Fibroblast of skin of right quadriceps (primary cell): Measurements from ENCODE around the gene SPHKAP.
"Not testable (repeated sequence)": the region's sequence is repeated elsewhere in the genome, so short reads cannot be mapped to it uniquely, and the experiment has no call there.

Source experiments
- DNase-seq: peaks from one replicate; pipeline ENCODE4 v3.0.0-alpha.2; 2013

Gene SPHKAP

GRCh38 chr2:228092056-228092455 lies 89.4 kb downstream of the SPHKAP start:
- DNase-seq: no peak

- no peak for DNase-seq
These were observed 94.9 kb downstream of the SPHKAP start for GRCh38 chr2:228086561-228086960.

- no peak for DNase-seq
These were observed 96.8 kb downstream of the SPHKAP start for GRCh38 chr2:228084717-228085116.

GRCh38 chr2:228083131-228083530 lies 98.4 kb downstream of the SPHKAP start:
- DNase-seq: no peak

GRCh38 chr2:228082571-228082970 lies 98.9 kb downstream of the SPHKAP start:
- DNase-seq: no peak

- no peak for DNase-seq
These were observed 102.3 kb downstream of the SPHKAP start for GRCh38 chr2:228079194-228079593.

- DNase-seq: not testable (repeated sequence)
These were observed 104.8 kb downstream of the SPHKAP start for GRCh38 chr2:228076695-228077094.

GRCh38 chr2:228072669-228073068 lies 108.8 kb downstream of the SPHKAP start:
- DNase-seq: no peak

- DNase-seq: no peak
These were observed 114.2 kb downstream of the SPHKAP start for GRCh38 chr2:228067309-228067708.

GRCh38 chr2:228066126-228066798 lies 115.2 kb downstream of the SPHKAP start:
- DNase-seq: no peak

- DNase-seq: no peak
These were observed 115.8 kb downstream of the SPHKAP start for GRCh38 chr2:228065686-228066085.

GRCh38 chr2:228064796-228065315 lies 116.6 kb downstream of the SPHKAP start:
- no peak for DNase-seq

GRCh38 chr2:228064024-228064423 lies 117.5 kb downstream of the SPHKAP start:
- no peak for DNase-seq

- DNase-seq: peak; percentile 4
These were observed 117.9 kb downstream of the SPHKAP start for GRCh38 chr2:228063558-228063957.

- no peak for DNase-seq
These were observed 121.8 kb downstream of the SPHKAP start for GRCh38 chr2:228059735-228060134.

- DNase-seq: no peak
These were observed 125.0 kb downstream of the SPHKAP start for GRCh38 chr2:228056293-228057097.

- peak; percentile 46 for DNase-seq
These were observed 132.5 kb downstream of the SPHKAP start for GRCh38 chr2:228048838-228049490.

- DNase-seq: no peak
These were observed 140.5 kb downstream of the SPHKAP start for GRCh38 chr2:228040995-228041394.

GRCh38 chr2:228039752-228040534 lies 141.5 kb downstream of the SPHKAP start:
- DNase-seq: peak; percentile 6

- DNase-seq: no peak
These were observed 142.5 kb downstream of the SPHKAP start for GRCh38 chr2:228038967-228039366.

GRCh38 chr2:228037915-228038314 lies 143.6 kb downstream of the SPHKAP start:
- no peak for DNase-seq

- DNase-seq: no peak
These were observed 157.9 kb downstream of the SPHKAP start for GRCh38 chr2:228023619-228024018.

- DNase-seq: no peak
These were observed 163.2 kb downstream of the SPHKAP start for GRCh38 chr2:228018311-228018710.
